MM.1S (cell line): Measurements from ENCODE around the gene DSCAML1.

Experiments
- CTCF ChIP-seq: fragments of 300-600 bp; sonication (generic); IDR thresholded peaks from 2 replicates; pipeline ENCODE4 v1.5.1; 2016; ENCODE audit warnings: antibody characterized with exemption, low read length, mixed read lengths
- EZH2 ChIP-seq: fragments of 300-600 bp; sonication (generic); optimal IDR thresholded peaks from 2 replicates; pipeline ENCODE3; 2017; ENCODE audit warnings: low read depth, mild to moderate bottlenecking, antibody characterized with exemption, low read length, mixed read lengths

- no peak for TF ChIP-seq CTCF
- TF ChIP-seq EZH2: no peak
Measured at GRCh38 chr11:117417856-117418255, 379.2 kb downstream of the DSCAML1 start.
